Measurements from ENCODE around the gene LCA5. TPM values are rescaled to one million over a fixed set of nuclear protein-coding genes. Genes with fewer than 3 reads are reported as not detected.

LCA5 gene
- 2.1 and 5.3 TPM in 2 replicates for total RNA-seq (ENCODE audit: low replicate concordance)

DNA sequence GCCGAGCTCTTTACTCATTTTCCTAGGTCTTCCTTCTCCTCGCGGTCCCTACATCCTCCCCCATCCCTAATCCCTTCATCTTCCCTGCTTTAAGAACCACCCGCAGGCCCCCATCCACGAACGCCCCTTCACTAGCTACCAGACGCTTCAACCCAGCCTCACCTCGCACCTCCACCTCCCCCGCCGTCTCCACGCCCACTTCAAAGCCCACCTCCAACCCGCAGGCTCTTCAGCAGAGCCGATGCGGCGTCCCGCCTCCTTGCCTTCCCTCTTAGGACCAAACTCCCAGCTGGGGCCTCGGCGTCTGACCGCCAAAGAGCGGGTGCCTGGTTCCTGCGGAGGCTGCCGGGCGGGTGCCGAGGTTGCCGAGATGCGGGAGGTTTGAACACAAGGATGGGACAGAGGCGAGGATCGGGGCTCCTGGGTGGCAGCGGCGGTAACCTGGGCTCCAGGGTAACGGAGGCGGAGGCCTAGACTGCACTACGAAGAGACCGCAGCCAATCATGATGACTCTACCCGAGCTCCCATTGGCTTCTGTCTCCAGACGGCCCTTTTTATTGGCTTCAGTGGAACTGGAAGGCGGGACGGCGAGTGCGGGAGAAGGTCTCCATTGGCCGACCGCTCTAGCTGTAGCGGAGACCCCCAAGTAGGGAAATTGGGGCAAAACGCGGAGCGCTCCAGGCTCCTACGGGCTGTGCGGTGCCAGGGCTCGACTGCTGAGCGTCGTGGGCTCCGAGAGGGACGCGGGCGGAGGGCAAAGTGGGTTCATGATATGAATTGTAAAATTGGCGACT lies at the start of gene LCA5:
TSS of gene LCA5 (minus strand) at position 477 of the 794 bp plus-strand sequence. CDS start 18,536 bp downstream, outside the sequence.

Other genes with a start within 250 kb of the LCA5 start
- gene SH3BGRL2, start 93.9 kb upstream of the LCA5 start, total RNA-seq (ENCODE audit: low replicate concordance), result 1.1 and 1.3 TPM in 2 replicates